SK-N-SH (cell line): ENCODE results near the gene C7orf33. TPM values are rescaled to one million over a fixed set of nuclear protein-coding genes. Genes with fewer than 3 reads are reported as not detected.

Experiments used
- CTCF ChIA-PET: fragments of 300-600, 350-600 bp; formaldehyde crosslinking; extraction: SDS; loops from one replicate; lab custom pipeline; 2021; lab: Yijun Ruan, JAX
- POLR2A ChIA-PET: fragments of 350-600 bp; sonication (Branson Sonifier 250); formaldehyde crosslinking; extraction: SDS; loops from one replicate; lab custom pipeline; 2020; ENCODE audit warnings: antibody characterized with exemption, inconsistent platforms; lab: Yijun Ruan, JAX
- DNase-seq: peaks from one replicate; pipeline ENCODE4 v3.0.0; 2012
- H2AFZ ChIP-seq: fragments of 200-600 bp; sonication (generic); 2 replicates; pipeline ENCODE4 v1.8.1; 2016; ENCODE audit warnings: antibody characterized with exemption, mild to moderate bottlenecking, low read depth
- H3F3A ChIP-seq: fragments of 200-600 bp; sonication (generic); replicated peaks from 2 replicates; pipeline ENCODE3; 2016; ENCODE audit warnings: antibody characterized with exemption, mild to moderate bottlenecking; ENCODE audit not compliant: insufficient read depth
- H3K27ac ChIP-seq, 2 experiments: fragments of 200-500 bp in 1 of 2; fragments of 200-600 bp in 1 of 2; sonication (Bioruptor generic) in 1 of 2; sonication (generic), shearing (Covaris generic) in 1 of 2; 2 replicates each; pipeline versions ENCODE4 v1.5.1 to v1.6.1; 2014 to 2016; ENCODE audit warnings: low read depth in 2 of 2, inconsistent platforms in 1 of 2, low read length in 1 of 2, mild to moderate bottlenecking in 1 of 2, mixed read lengths in 1 of 2
- H3K27me3 ChIP-seq: fragments of 200-600 bp; sonication (generic), shearing (Covaris generic); 2 replicates; pipeline ENCODE4 v1.6.1; 2016; ENCODE audit warnings: mixed run types; ENCODE audit not compliant: insufficient read depth
- H3K36me3 ChIP-seq, 2 experiments: fragments of 200-500 bp in 1 of 2; fragments of 200-600 bp in 1 of 2; sonication (Bioruptor generic) in 1 of 2; sonication (generic) in 1 of 2; replicated peaks in 1 of 2; 2 replicates each; pipeline versions ENCODE3 to v1.5.1; 2014 to 2016; ENCODE audit warnings: low read length in 1 of 2, mild to moderate bottlenecking in 1 of 2; ENCODE audit not compliant: insufficient read depth in 2 of 2, control insufficient read depth in 1 of 2
- H3K4me1 ChIP-seq, 2 experiments: fragments of 200-500 bp in 1 of 2; fragments of 200-600 bp in 1 of 2; sonication (Bioruptor generic) in 1 of 2; sonication (generic), shearing (Covaris generic) in 1 of 2; 2 replicates each; pipeline versions ENCODE4 v1.5.1 to v1.6.1; 2014 to 2016; ENCODE audit warnings: low read depth in 1 of 2, low read length in 1 of 2, mixed run types in 1 of 2; ENCODE audit not compliant: insufficient read depth in 2 of 2, control insufficient read depth in 1 of 2
- H3K4me2 ChIP-seq: fragments of 200-600 bp; sonication (generic), shearing (Covaris generic); 2 replicates; pipeline ENCODE4 v1.6.1; 2017; ENCODE audit warnings: mixed run types
- H3K4me3 ChIP-seq, 2 experiments: fragments of 200-500 bp in 1 of 2; fragments of 200-600 bp in 1 of 2; sonication (Bioruptor generic) in 1 of 2; sonication (generic), shearing (Covaris generic) in 1 of 2; 2 replicates each; pipeline versions ENCODE4 v1.5.1 to v1.8.1; 2014 to 2016; ENCODE audit warnings: low read depth in 2 of 2, inconsistent platforms in 1 of 2, low read length in 1 of 2, mild to moderate bottlenecking in 1 of 2, mixed read lengths in 1 of 2, moderate library complexity in 1 of 2
- H3K79me2 ChIP-seq: fragments of 200-600 bp; sonication (generic); 2 replicates; pipeline ENCODE4 v1.8.1; 2017; ENCODE audit warnings: mild to moderate bottlenecking; ENCODE audit not compliant: insufficient read depth
- H3K9ac ChIP-seq: fragments of 200-600 bp; sonication (generic); 2 replicates; pipeline ENCODE4 v1.6.1; 2017; ENCODE audit warnings: mixed run types
- H3K9me2 ChIP-seq: fragments of 200-600 bp; sonication (generic); 2 replicates; pipeline ENCODE4 v1.6.1; 2017; ENCODE audit warnings: mixed run types
- H3K9me3 ChIP-seq: fragments of 200-600 bp; sonication (generic); 2 replicates; pipeline ENCODE4 v1.6.1; 2017; ENCODE audit warnings: mixed run types, mild to moderate bottlenecking, moderate library complexity
- H4K20me1 ChIP-seq: fragments of 200-600 bp; sonication (generic); 2 replicates; pipeline ENCODE4 v1.6.1; 2017; ENCODE audit warnings: mild to moderate bottlenecking, mixed run types; ENCODE audit not compliant: insufficient read depth
- CHD2 ChIP-seq: fragments of 150-350 bp; IDR thresholded peaks from 2 replicates; pipeline ENCODE4 v1.6.1; 2018; ENCODE audit warnings: low read length; ENCODE audit not compliant: partially characterized antibody
- EP300 ChIP-seq, 2 experiments: IDR thresholded peaks; 2 replicates each; pipeline versions ENCODE4 v1.4.0 to v1.6.1; 2012; ENCODE audit warnings: borderline replicate concordance in 1 of 2, low read depth in 1 of 2, low read length in 1 of 2
- EZH2phosphoT487 ChIP-seq: fragments of 200-600 bp; sonication (generic); IDR thresholded peaks from 2 replicates; pipeline ENCODE4 v1.6.1; 2017; ENCODE audit warnings: low read depth, mixed run types, mild to moderate bottlenecking, antibody characterized with exemption, moderate library complexity, borderline replicate concordance
- FOXM1 ChIP-seq: IDR thresholded peaks from 2 replicates; pipeline ENCODE4 v1.4.0; 2012; ENCODE audit warnings: low read depth, mild to moderate bottlenecking
- GATA2 ChIP-seq: sonication (generic); formaldehyde crosslinking; IDR thresholded peaks from 2 replicates; pipeline ENCODE4 v1.5.0; 2020; ENCODE audit warnings: mild to moderate bottlenecking, missing genetic modification reagents
- MEF2A ChIP-seq: IDR thresholded peaks from 2 replicates; pipeline ENCODE4 v1.4.0; 2012; ENCODE audit warnings: low read depth, borderline replicate concordance
- MXI1 ChIP-seq: IDR thresholded peaks from 2 replicates; pipeline ENCODE4 v1.6.1; 2012; ENCODE audit warnings: mild to moderate bottlenecking, low read depth, low read length, improper control_type of control experiment
- NRF1 ChIP-seq: IDR thresholded peaks from 2 replicates; pipeline ENCODE4 v1.6.1; 2012; ENCODE audit warnings: low read depth, mild to moderate bottlenecking, low read length
- POLR2AphosphoS5 ChIP-seq: IDR thresholded peaks from 2 replicates; pipeline ENCODE4 v1.6.1; 2012; ENCODE audit warnings: low read depth, low read length
- RXRA ChIP-seq: IDR thresholded peaks from 2 replicates; pipeline ENCODE4 v1.4.0; 2012; ENCODE audit warnings: low read depth, mild to moderate bottlenecking, borderline replicate concordance
- SIN3A ChIP-seq: IDR thresholded peaks from 2 replicates; pipeline ENCODE4 v1.6.1; 2012; ENCODE audit warnings: low read depth, mild to moderate bottlenecking, low read length, moderate library complexity, borderline replicate concordance
- SMC3 ChIP-seq: IDR thresholded peaks from 2 replicates; pipeline ENCODE4 v1.6.1; 2012; ENCODE audit warnings: low read depth, low read length, improper control_type of control experiment
- TAF1 ChIP-seq: IDR thresholded peaks from 2 replicates; pipeline ENCODE4 v1.6.1; 2012; ENCODE audit warnings: low read depth, mild to moderate bottlenecking, low read length, moderate library complexity, borderline replicate concordance
- TEAD4 ChIP-seq: IDR thresholded peaks from 2 replicates; pipeline ENCODE4 v1.4.0; 2012; ENCODE audit warnings: mild to moderate bottlenecking, borderline replicate concordance; ENCODE audit not compliant: insufficient read depth
- YY1 ChIP-seq: IDR thresholded peaks from 2 replicates; pipeline ENCODE4 v1.4.0; 2012; ENCODE audit warnings: low read depth, mild to moderate bottlenecking
- WGBS: methylation state at CpG from one replicate; pipeline ENCODE4 v1.1.6; 2017; ENCODE audit warnings: low lambda C conversion rate; 5-methylcytosine and 5-hydroxymethylcytosine counted together
- polyA plus RNA-seq, 3 experiments: library from polyadenylated mRNA; depleted of rRNA; stranded (reverse); fragments of >200 nt; gene quantifications; 2 replicates each; pipeline ENCODE4 v1.2.3, GENCODE V29; 2012
- TF ChIP-seq, protein P1 (sequence below): IDR thresholded peaks from 2 replicates; pipeline ENCODE4 v1.4.0; 2012; ENCODE audit warnings: low read depth
- TF ChIP-seq, protein P2 (sequence below): IDR thresholded peaks from 2 replicates; pipeline ENCODE4 v1.4.0; 2012; ENCODE audit warnings: low read depth, borderline replicate concordance
- TF ChIP-seq, protein P3 (sequence below): IDR thresholded peaks from 2 replicates; pipeline ENCODE4 v1.6.1; 2012; ENCODE audit warnings: mild to moderate bottlenecking, low read depth, low read length, moderate library complexity
- TF ChIP-seq, protein P4 (sequence below): IDR thresholded peaks from 2 replicates; pipeline ENCODE4 v1.4.0; 2012; ENCODE audit warnings: low read depth, borderline replicate concordance

Gene C7orf33
- polyA plus RNA-seq, 1 of the 3 experiments (the other 2 are of a cell fraction), result not detected

DNA sequence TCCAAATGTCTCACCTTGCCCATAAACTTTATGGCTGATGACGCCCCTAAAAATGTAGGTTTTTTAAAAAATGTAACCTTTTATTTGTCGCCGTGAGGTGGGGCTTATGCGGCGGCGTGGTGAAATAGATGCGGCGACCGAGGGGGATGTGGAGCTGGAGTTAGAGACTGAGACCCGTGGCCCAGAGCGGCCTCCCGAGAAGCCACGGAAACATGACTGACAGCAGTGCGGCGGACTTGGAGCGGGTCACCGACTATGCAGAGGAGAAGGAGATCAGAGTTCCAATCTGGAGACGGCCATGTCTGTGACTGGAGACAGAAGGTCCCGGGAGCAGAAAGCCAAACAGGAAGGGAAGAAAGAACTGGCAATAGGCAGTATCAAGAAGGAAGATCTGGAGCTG, 46.5 kb downstream of the C7orf33 start:
- Histone ChIP-seq H3K36me3 (no peaks in the 10 kb centered on the region), H3K9me2 (no peaks in the 10 kb centered on the region), H3K27me3 (no peaks in the 10 kb centered on the region), H3K79me2 (no peaks in the 10 kb centered on the region), H3K9me3 (no peaks in the 10 kb centered on the region), H3K9ac (no peak overlapping the region), H3K4me2 (no peak overlapping the region), H3K4me3 (no peak overlapping the region), H3K4me1 (no peaks in the 10 kb centered on the region; a peak in 1 of 4 replicates), H2AFZ (no peak overlapping the region), H4K20me1 (no peaks in the 10 kb centered on the region), H3F3A (no peaks in the 10 kb centered on the region), H3K27ac (no peak overlapping the region)
- POLR2A ChIA-PET, result no interaction called here
- CTCF ChIA-PET, result interaction anchor here (2.8 kb wide), 1 partner anchor 12 kb away, joined by 8 read pairs; no protein-coding TSS in a partner anchor
- no peak for TF ChIP-seq CHD2
- TF ChIP-seq NRF1, result no peak
- no peak for TF ChIP-seq RXRA
- TF ChIP-seq, protein P1, sequence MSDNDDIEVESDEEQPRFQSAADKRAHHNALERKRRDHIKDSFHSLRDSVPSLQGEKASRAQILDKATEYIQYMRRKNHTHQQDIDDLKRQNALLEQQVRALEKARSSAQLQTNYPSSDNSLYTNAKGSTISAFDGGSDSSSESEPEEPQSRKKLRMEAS, result no peak
- no peak for TF ChIP-seq EP300 (IDR thresholded peaks at IDR 0.05; ENCODE audit: borderline replicate concordance in 1 of 2, low read depth in 1 of 2, low read length in 1 of 2)
- TF ChIP-seq, protein P2, sequence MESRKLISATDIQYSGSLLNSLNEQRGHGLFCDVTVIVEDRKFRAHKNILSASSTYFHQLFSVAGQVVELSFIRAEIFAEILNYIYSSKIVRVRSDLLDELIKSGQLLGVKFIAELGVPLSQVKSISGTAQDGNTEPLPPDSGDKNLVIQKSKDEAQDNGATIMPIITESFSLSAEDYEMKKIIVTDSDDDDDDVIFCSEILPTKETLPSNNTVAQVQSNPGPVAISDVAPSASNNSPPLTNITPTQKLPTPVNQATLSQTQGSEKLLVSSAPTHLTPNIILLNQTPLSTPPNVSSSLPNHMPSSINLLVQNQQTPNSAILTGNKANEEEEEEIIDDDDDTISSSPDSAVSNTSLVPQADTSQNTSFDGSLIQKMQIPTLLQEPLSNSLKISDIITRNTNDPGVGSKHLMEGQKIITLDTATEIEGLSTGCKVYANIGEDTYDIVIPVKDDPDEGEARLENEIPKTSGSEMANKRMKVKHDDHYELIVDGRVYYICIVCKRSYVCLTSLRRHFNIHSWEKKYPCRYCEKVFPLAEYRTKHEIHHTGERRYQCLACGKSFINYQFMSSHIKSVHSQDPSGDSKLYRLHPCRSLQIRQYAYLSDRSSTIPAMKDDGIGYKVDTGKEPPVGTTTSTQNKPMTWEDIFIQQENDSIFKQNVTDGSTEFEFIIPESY, result no peak
- no peak for TF ChIP-seq POLR2AphosphoS5
- no peak for TF ChIP-seq MEF2A
- TF ChIP-seq TAF1, result no peak
- no peak for TF ChIP-seq GATA2 (CRISPR knock-in tag)
- TF ChIP-seq FOXM1, result no peak
- WGBS, result 92% methylated on average over 19 of the region's 19 CpGs
- DNase-seq, result no peak

DNA sequence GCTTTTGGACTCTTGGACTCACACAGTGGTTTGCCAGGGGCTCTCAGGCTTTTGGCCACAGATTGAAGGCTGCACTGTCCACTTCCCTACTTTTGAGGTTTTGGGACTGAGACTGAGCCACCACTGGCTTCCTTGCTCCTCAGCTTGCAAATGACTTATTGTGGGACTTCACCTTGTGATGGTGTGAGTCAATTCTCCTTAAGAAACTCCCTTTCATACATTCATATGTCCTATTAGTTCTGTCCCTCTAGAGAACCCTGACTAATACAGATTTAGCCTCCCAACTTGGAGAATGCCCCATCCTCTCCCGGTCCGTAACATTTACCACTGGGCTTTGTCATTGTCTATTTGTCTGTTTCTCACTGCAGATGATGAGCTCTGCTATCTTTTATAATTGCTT, 55.3 kb downstream of the C7orf33 start:
- Histone ChIP-seq H3K36me3 (no peaks in the 10 kb centered on the region), H4K20me1 (no peaks in the 10 kb centered on the region), H3K9me2 (no peaks in the 10 kb centered on the region), H3K27ac (no peak overlapping the region), H3F3A (peaks cover 16% of the 10 kb centered on the region), H3K9ac (no peak overlapping the region), H3K4me2 (no peak overlapping the region), H3K9me3 (no peaks in the 10 kb centered on the region), H3K79me2 (no peaks in the 10 kb centered on the region), H3K27me3 (peaks cover 15% of the 10 kb centered on the region; the same call in 1 of the 2 replicates), H3K4me3 (no peak overlapping the region), H3K4me1 (0 out of 4 replicates have a peak, but pooled peaks cover 0 to 3% of the 10 kb centered on the region in 2 experiments), H2AFZ (no peak overlapping the region)
- TF ChIP-seq POLR2AphosphoS5 (no peak), YY1 (no peak), EZH2phosphoT487 (no peak), EP300 (IDR thresholded peaks at IDR 0.05; ENCODE audit: borderline replicate concordance in 1 of 2, low read depth in 1 of 2, low read length in 1 of 2) (no peak), MXI1 (no peak), SIN3A (no peak), SMC3 (no peak), TEAD4 (no peak)
- TF ChIP-seq, protein P3, sequence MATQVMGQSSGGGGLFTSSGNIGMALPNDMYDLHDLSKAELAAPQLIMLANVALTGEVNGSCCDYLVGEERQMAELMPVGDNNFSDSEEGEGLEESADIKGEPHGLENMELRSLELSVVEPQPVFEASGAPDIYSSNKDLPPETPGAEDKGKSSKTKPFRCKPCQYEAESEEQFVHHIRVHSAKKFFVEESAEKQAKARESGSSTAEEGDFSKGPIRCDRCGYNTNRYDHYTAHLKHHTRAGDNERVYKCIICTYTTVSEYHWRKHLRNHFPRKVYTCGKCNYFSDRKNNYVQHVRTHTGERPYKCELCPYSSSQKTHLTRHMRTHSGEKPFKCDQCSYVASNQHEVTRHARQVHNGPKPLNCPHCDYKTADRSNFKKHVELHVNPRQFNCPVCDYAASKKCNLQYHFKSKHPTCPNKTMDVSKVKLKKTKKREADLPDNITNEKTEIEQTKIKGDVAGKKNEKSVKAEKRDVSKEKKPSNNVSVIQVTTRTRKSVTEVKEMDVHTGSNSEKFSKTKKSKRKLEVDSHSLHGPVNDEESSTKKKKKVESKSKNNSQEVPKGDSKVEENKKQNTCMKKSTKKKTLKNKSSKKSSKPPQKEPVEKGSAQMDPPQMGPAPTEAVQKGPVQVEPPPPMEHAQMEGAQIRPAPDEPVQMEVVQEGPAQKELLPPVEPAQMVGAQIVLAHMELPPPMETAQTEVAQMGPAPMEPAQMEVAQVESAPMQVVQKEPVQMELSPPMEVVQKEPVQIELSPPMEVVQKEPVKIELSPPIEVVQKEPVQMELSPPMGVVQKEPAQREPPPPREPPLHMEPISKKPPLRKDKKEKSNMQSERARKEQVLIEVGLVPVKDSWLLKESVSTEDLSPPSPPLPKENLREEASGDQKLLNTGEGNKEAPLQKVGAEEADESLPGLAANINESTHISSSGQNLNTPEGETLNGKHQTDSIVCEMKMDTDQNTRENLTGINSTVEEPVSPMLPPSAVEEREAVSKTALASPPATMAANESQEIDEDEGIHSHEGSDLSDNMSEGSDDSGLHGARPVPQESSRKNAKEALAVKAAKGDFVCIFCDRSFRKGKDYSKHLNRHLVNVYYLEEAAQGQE, result no peak
- TF ChIP-seq, protein P4, sequence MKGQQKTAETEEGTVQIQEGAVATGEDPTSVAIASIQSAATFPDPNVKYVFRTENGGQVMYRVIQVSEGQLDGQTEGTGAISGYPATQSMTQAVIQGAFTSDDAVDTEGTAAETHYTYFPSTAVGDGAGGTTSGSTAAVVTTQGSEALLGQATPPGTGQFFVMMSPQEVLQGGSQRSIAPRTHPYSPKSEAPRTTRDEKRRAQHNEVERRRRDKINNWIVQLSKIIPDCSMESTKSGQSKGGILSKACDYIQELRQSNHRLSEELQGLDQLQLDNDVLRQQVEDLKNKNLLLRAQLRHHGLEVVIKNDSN, result no peak
- 72% methylated on average over 2 of the region's 2 CpGs for WGBS
- CTCF ChIA-PET, result no interaction called here
- POLR2A ChIA-PET, result no interaction called here
- no peak for DNase-seq
